Measurements from ENCODE around the gene CSNK1D.
"Not testable (repeated sequence)": the region's sequence is repeated elsewhere in the genome, so short reads cannot be mapped to it uniquely, and the experiment has no call there.

The CSNK1D gene

GRCh38 chr17:82266142-82266541 is 7.4 kb downstream of the CSNK1D start:
- Histone ChIP-seq H3K79me2 (ENCODE audit: insufficient read depth, low read length) (peaks cover 99% of the 10 kb centered on the region), H3K27me3 (ENCODE audit: insufficient read depth, low read length, poor library complexity) (no peaks in the 10 kb centered on the region), H3K4me2 (ENCODE audit: insufficient read depth, low read length) (no peak overlapping the region), H3K4me1 (ENCODE audit: insufficient read depth, low read length) (peaks cover 28% of the 10 kb centered on the region), H3K36me3 (ENCODE audit: insufficient read depth, low read length) (peaks cover 99% of the 10 kb centered on the region), H2AFZ (ENCODE audit: low read depth, low read length) (no peak overlapping the region), H3K9ac (ENCODE audit: low read depth, low read length) (no peak overlapping the region), H3K4me3 (ENCODE audit: low read depth in 1 of 2, low read length in 2 of 2) (no peak overlapping the region), H4K20me1 (ENCODE audit: insufficient read depth, low read length) (peaks cover 92% of the 10 kb centered on the region), H3K27ac (ENCODE audit: low read length) (no peak overlapping the region), H3K9me3 (ENCODE audit: insufficient read depth, low read length, severe bottlenecking) (no peaks in the 10 kb centered on the region)
- TF ChIP-seq CTCF (IDR thresholded peaks at IDR 0.05; ENCODE audit: borderline replicate concordance, extremely low read depth, low read length, poor library complexity, severe bottlenecking) (no peak), EZH2 (IDR thresholded peaks at IDR 0.05; ENCODE audit: borderline replicate concordance, low read depth, low read length, severe bottlenecking) (no peak)
- no peak for DNase-seq
- no peak for ATAC-seq (ENCODE audit: insufficient read depth, low read depth)

- H3K9me3 ChIP-seq (ENCODE audit: insufficient read depth, low read length, severe bottlenecking) = no peaks in the 10 kb centered on the region
- peaks cover 99% of the 10 kb centered on the region for H3K79me2 ChIP-seq (ENCODE audit: insufficient read depth, low read length)
- H3K4me1 ChIP-seq (ENCODE audit: insufficient read depth, low read length) = 0 out of 2 replicates have a peak, but pooled peaks cover 6% of the 10 kb centered on the region
- ATAC-seq (ENCODE audit: insufficient read depth, low read depth) = no peak
- no peak for DNase-seq
- H3K4me3 ChIP-seq (ENCODE audit: low read depth in 1 of 2, low read length in 2 of 2) = no peak overlapping the region
- no peak overlapping the region for H3K4me2 ChIP-seq (ENCODE audit: insufficient read depth, low read length)
- H3K27me3 ChIP-seq (ENCODE audit: insufficient read depth, low read length, poor library complexity) = no peaks in the 10 kb centered on the region
- no peak overlapping the region for H2AFZ ChIP-seq (ENCODE audit: low read depth, low read length)
- H3K36me3 ChIP-seq (ENCODE audit: insufficient read depth, low read length) = peaks cover 99% of the 10 kb centered on the region
- H3K27ac ChIP-seq (ENCODE audit: low read length) = no peak overlapping the region
- no peak for TF ChIP-seq CTCF (IDR thresholded peaks at IDR 0.05; ENCODE audit: borderline replicate concordance, extremely low read depth, low read length, poor library complexity, severe bottlenecking)
- TF ChIP-seq EZH2 (IDR thresholded peaks at IDR 0.05; ENCODE audit: borderline replicate concordance, low read depth, low read length, severe bottlenecking) = no peak
- H4K20me1 ChIP-seq (ENCODE audit: insufficient read depth, low read length) = peaks cover 91% of the 10 kb centered on the region
- no peak overlapping the region for H3K9ac ChIP-seq (ENCODE audit: low read depth, low read length)
These were observed 9.9 kb downstream of the CSNK1D start for GRCh38 chr17:82263641-82264040.

GRCh38 chr17:82262344-82262743 is 11.2 kb downstream of the CSNK1D start:
- Histone ChIP-seq H2AFZ (ENCODE audit: low read depth, low read length) (no peak overlapping the region), H3K27me3 (ENCODE audit: insufficient read depth, low read length, poor library complexity) (no peaks in the 10 kb centered on the region), H3K4me1 (ENCODE audit: insufficient read depth, low read length) (0 out of 2 replicates have a peak, but pooled peaks cover under 1% of the 10 kb centered on the region), H3K36me3 (ENCODE audit: insufficient read depth, low read length) (peaks cover 98% of the 10 kb centered on the region), H3K4me2 (ENCODE audit: insufficient read depth, low read length) (no peak overlapping the region), H3K9ac (ENCODE audit: low read depth, low read length) (no peak overlapping the region), H3K4me3 (ENCODE audit: low read depth in 1 of 2, low read length in 2 of 2) (no peak overlapping the region), H4K20me1 (ENCODE audit: insufficient read depth, low read length) (peaks cover 86% of the 10 kb centered on the region), H3K9me3 (ENCODE audit: insufficient read depth, low read length, severe bottlenecking) (no peaks in the 10 kb centered on the region), H3K27ac (ENCODE audit: low read length) (no peak overlapping the region), H3K79me2 (ENCODE audit: insufficient read depth, low read length) (peaks cover 98% of the 10 kb centered on the region)
- TF ChIP-seq EZH2 (IDR thresholded peaks at IDR 0.05; ENCODE audit: borderline replicate concordance, low read depth, low read length, severe bottlenecking) (no peak), CTCF (IDR thresholded peaks at IDR 0.05; ENCODE audit: borderline replicate concordance, extremely low read depth, low read length, poor library complexity, severe bottlenecking) (no peak)
- DNase-seq = no peak
- ATAC-seq (ENCODE audit: insufficient read depth, low read depth) = no peak

GRCh38 chr17:82259972-82260961 is 13.2 kb downstream of the CSNK1D start:
- Histone ChIP-seq H3K79me2 (ENCODE audit: insufficient read depth, low read length) (peaks cover 98% of the 10 kb centered on the region), H3K36me3 (ENCODE audit: insufficient read depth, low read length) (peaks cover 98% of the 10 kb centered on the region), H4K20me1 (ENCODE audit: insufficient read depth, low read length) (peaks cover 77% of the 10 kb centered on the region)
- not testable (repeated sequence) for H3K9me3 ChIP-seq (ENCODE audit: insufficient read depth, low read length, severe bottlenecking); DNase-seq; H3K27ac ChIP-seq (ENCODE audit: low read length); H3K4me3 ChIP-seq (ENCODE audit: low read depth in 1 of 2, low read length in 2 of 2); H3K4me1 ChIP-seq (ENCODE audit: insufficient read depth, low read length); H3K4me2 ChIP-seq (ENCODE audit: insufficient read depth, low read length); H2AFZ ChIP-seq (ENCODE audit: low read depth, low read length); ATAC-seq (ENCODE audit: insufficient read depth, low read depth); H3K27me3 ChIP-seq (ENCODE audit: insufficient read depth, low read length, poor library complexity); H3K9ac ChIP-seq (ENCODE audit: low read depth, low read length)
